RWPE2 (cell line): ENCODE measurements around the gene CACNA2D2.

Experiments
- ATAC-seq: fragments of 200-7000 bp; cut with Tn5 transposase; 3 replicates; pipeline ENCODE4 v1.9.1; 2021; ENCODE audit warnings: low read depth
- DNase-seq: peaks from one replicate; pipeline ENCODE4 v3.0.0-alpha.2; 2020; ENCODE audit warnings: low spot score
- H3K27ac ChIP-seq: fragments of 450-650 bp; 2 replicates; pipeline ENCODE4 v1.5.1; 2017; ENCODE audit warnings: mild to moderate bottlenecking; ENCODE audit not compliant: poor library complexity, severe bottlenecking
- H3K27me3 ChIP-seq: fragments of 250-450 bp; sonication (Bioruptor Pico); 2 replicates; pipeline ENCODE4 v1.5.1; 2021; ENCODE audit warnings: mild to moderate bottlenecking, moderate library complexity; ENCODE audit not compliant: insufficient read depth, poor library complexity, severe bottlenecking
- H3K36me3 ChIP-seq: fragments of 250-450 bp; sonication (Bioruptor Pico); 2 replicates; pipeline ENCODE4 v1.5.1; 2020; ENCODE audit warnings: low read depth, mild to moderate bottlenecking, moderate library complexity
- H3K4me1 ChIP-seq: fragments of 250-450 bp; sonication (Bioruptor Pico); 2 replicates; pipeline ENCODE4 v1.5.1; 2021; ENCODE audit warnings: mild to moderate bottlenecking, moderate library complexity; ENCODE audit not compliant: insufficient read depth, poor library complexity, severe bottlenecking
- H3K4me3 ChIP-seq: fragments of 250-450 bp; sonication (Bioruptor Pico); 2 replicates; pipeline ENCODE4 v1.5.1; 2021; ENCODE audit warnings: mild to moderate bottlenecking, moderate library complexity; ENCODE audit not compliant: severe bottlenecking
- H3K9me3 ChIP-seq: fragments of 250-450 bp; sonication (Bioruptor Pico); 2 replicates; pipeline ENCODE4 v1.5.1; 2021; ENCODE audit warnings: mild to moderate bottlenecking, moderate library complexity; ENCODE audit not compliant: severe bottlenecking
- CTCF ChIP-seq: fragments of 450-650 bp; IDR thresholded peaks from one replicate; pipeline ENCODE4 v1.5.1; 2017; ENCODE audit warnings: mild to moderate bottlenecking, moderate library complexity; ENCODE audit not compliant: poor library complexity, severe bottlenecking

Gene CACNA2D2

GRCh38 chr3:50415061-50415460, 88.4 kb downstream of the CACNA2D2 start:
- Histone ChIP-seq H3K27me3 (no peaks in the 10 kb centered on the region), H3K9me3 (no peaks in the 10 kb centered on the region), H3K36me3 (no peaks in the 10 kb centered on the region), H3K27ac (no peak overlapping the region), H3K4me1 (no peaks in the 10 kb centered on the region), H3K4me3 (no peak overlapping the region)
- DNase-seq (no peak), ATAC-seq (no peak)
- no peak for TF ChIP-seq CTCF

- Histone ChIP-seq H3K9me3 (no peaks in the 10 kb centered on the region), H3K4me1 (no peaks in the 10 kb centered on the region), H3K4me3 (no peak overlapping the region), H3K27ac (no peak overlapping the region), H3K27me3 (no peaks in the 10 kb centered on the region), H3K36me3 (no peaks in the 10 kb centered on the region)
- ATAC-seq (no peak), DNase-seq (no peak)
- no peak for TF ChIP-seq CTCF
Measured at GRCh38 chr3:50414616-50415015, 88.8 kb downstream of the CACNA2D2 start.

GRCh38 chr3:50412231-50412754, 91.1 kb downstream of the CACNA2D2 start:
- Histone ChIP-seq H3K4me3 (no peak overlapping the region), H3K4me1 (no peaks in the 10 kb centered on the region), H3K9me3 (no peaks in the 10 kb centered on the region), H3K27me3 (peaks cover 7% of the 10 kb centered on the region), H3K36me3 (no peaks in the 10 kb centered on the region), H3K27ac (no peak overlapping the region)
- ATAC-seq (no peak), DNase-seq (no peak)
- TF ChIP-seq CTCF = no peak

- no peak for DNase-seq
Measured at GRCh38 chr3:50411229-50411628, 92.2 kb downstream of the CACNA2D2 start.

More at GRCh38 chr3:50411229-50411628, 92.2 kb downstream of the CACNA2D2 start:
- no peak overlapping the region for H3K4me3 ChIP-seq
- H3K4me1 ChIP-seq = no peaks in the 10 kb centered on the region
- ATAC-seq = no peak
- TF ChIP-seq CTCF = no peak
- H3K36me3 ChIP-seq = no peaks in the 10 kb centered on the region
- peaks cover 7% of the 10 kb centered on the region for H3K27me3 ChIP-seq
- H3K9me3 ChIP-seq = no peaks in the 10 kb centered on the region
- H3K27ac ChIP-seq = no peak overlapping the region
